GM10847 (cell line): ENCODE measurements around the gene PRPH2.

Source experiments
- POLR2A ChIP-seq: IDR thresholded peaks from 2 replicates; pipeline ENCODE4 v1.6.1; 2011; ENCODE audit not compliant: insufficient read length; ENCODE audit errors: extremely low read depth

Gene PRPH2

DNA sequence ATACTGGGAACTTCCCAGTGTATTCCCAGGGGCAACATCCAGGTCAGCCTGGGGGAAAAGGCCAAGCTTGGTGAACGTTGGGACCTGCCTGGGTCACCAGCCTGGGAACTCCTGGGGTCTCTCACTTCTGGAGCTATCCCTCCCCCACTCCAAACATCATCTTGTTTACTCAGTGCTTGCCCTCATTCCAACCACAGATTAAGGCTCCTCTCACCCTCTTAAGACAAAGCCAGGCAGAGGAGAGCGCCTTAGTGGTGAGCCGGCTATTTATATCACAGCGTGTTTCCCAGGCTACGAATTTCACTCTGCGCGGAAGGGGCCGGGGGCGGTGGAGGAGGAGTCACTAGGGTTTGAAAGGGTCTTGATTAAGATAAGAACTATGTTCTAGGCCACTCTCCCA, 12.1 kb downstream of the PRPH2 start:
- TF ChIP-seq POLR2A, result no peak

DNA sequence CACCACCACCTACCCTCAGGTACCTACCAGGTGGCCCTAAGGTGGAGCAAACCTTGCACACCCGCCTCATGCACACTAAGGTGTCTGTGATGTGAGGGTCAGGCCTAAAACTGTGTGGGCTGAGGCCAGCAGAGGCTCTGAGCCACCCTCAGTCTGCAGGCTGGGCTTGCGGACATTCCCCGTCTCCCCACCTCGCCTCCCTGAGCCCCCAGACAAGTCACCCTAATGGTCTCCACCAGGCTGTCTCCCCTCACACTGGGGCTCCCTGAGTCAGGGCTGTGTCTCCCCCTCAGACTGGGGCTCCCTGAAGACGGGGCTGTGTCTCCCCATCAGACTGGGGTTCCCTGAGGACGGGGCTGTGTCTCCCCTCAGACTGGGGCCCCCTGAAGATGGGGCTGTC, 12.5 kb downstream of the PRPH2 start:
- TF ChIP-seq POLR2A, result no peak

DNA sequence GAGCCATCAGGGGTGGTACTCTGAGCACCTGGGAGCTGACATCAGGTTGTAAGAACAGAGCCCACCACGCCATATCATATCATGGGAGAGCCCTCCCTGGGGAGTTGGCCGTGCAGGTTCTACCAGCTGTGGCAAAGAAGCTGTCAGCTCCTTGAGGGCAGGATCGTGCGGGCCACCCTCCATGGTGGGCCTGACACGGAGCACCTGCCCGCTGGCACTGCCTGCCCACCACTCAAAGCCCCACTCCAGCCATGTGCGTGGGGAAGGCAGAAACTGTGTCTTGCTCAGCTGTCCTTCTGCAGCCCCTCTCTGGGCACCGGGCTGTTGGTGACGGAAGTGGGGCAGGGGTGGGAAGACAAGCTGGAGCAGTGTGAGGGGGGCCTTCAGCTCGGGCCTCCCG, 14.3 kb downstream of the PRPH2 start:
- no peak for TF ChIP-seq POLR2A

DNA sequence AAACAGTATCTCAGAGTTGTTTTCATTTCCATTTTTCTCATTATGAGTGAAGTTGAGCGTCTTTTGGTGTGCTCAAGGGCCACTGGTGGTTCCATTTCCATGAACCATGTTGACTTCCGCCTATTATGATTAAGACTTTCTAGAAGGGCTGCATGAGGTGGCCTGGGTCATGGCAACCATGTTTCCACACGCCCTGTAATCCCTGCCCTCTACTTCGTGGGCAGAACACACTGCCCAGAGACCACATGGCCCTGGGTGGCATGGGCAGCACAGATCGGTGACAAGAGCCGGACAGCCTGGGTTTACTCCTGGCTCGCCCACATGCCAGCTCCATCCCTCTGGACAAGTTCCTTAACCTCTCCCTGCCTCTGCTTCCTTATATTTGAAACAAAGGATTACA, 14.8 kb downstream of the PRPH2 start:
- TF ChIP-seq POLR2A, result no peak

DNA sequence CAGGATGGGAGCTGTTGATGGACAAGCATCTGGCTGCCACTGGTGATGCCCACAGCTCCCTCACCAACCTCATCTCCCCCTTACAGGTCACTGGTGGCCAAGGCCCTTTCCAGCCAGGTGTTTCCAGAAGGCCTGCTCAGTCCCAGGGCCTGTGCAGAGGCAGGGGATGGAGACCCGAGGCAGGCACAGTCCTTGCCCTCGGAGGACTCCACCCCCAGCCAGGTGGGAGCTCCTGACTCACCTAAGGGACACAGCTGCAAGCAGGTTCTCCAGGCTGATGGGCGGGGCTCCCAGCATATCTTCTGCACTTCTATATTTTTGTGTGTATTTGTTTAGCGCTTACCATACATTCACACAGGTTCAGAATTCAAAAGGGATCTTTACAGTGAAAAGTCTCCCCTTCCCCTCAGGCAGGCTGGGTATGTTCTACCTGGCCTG, 17.4 kb downstream of the PRPH2 start:
- no peak for TF ChIP-seq POLR2A

DNA sequence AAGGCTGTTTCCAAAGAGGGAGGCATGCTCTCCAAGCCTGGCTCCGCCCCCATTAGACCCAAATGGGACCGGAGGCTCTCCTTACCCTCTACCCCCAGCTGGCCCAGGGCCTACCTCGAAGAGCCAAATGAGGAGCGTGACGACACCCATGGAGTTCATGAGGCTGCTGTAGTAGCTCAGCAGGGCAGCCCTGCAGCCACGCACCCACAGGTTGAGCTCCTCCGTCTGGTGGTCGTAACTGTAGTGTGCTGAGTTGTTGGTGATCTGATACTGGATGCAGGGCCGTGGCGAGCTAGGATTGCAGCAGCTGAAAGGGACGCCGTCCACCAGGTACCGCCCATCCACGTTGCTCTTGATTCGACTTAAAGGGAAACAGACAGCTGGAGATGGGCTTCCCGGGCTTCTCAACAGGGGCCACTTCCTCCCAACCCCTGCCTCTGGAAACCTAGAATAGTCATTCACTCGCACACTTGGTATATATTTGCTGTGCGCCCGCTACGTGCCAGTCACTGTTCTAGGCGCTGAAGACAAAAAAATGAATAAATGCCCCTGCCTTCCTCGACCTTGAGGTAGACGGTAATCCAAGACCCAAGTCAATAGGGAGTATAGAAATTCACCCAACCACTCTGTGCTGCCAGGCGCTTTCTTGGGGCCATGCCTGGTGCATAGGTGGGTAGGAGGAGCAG, 18.0 kb downstream of the PRPH2 start:
- no peak for TF ChIP-seq POLR2A

DNA sequence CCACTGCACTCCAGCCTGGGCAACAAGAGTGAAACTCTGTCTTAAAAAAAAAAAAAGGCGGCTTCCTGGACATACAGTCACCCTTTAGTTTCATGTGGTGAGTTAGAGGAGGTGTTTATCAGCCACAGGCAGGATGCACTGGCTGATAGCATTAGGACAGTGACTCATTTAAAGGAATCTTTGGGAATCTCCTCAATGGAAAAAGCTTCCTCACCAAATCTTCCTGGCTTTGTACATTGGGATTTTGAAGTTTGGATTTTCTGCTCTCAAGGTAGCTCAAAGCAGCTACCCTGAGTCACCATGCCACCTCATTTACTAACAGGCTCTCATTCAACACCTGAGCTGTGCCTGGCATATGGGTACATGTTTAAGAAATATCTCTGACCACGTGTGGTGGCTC, 20.2 kb downstream of the PRPH2 start:
- no peak for TF ChIP-seq POLR2A

DNA sequence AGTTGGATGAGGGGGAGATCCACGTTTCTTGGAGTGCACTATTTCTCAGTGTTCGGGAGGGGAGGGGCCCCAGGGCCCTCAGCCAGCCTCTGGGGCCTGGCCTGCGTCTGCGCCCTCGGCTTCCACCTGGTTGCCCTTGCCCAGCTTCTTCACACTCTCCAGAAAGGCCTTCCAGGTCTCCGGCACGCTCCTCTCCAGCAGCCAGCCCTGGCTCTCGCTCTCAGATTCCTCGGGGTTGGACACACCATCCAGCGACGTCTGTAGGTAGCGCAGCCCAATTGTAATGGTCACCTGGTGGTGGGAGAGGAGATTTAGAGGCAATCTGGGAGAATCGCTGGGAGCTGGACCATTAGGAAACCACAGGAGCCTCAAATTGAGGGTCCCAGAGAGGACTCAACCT, 24.2 kb downstream of the PRPH2 start:
- TF ChIP-seq POLR2A, result no peak

DNA sequence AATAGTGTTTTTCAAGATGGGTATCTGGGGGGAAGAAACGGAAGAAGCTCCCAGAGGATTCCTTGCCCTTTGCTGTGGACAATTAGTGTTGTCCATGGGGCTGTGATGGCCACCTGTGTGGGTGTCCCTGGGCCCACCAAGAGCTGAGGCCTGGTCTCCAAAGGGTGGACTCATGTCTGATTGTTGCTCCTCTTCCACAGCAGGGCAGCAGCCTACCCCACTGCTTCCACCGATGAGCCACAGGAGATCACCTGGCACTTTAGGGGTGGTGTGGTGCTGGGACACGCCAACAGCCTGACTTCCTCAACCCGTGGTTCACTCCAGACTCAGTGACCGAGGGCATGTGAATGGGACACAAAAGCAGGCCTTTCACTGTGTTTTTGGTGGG, 25.1 kb downstream of the PRPH2 start:
- TF ChIP-seq POLR2A, result no peak

DNA sequence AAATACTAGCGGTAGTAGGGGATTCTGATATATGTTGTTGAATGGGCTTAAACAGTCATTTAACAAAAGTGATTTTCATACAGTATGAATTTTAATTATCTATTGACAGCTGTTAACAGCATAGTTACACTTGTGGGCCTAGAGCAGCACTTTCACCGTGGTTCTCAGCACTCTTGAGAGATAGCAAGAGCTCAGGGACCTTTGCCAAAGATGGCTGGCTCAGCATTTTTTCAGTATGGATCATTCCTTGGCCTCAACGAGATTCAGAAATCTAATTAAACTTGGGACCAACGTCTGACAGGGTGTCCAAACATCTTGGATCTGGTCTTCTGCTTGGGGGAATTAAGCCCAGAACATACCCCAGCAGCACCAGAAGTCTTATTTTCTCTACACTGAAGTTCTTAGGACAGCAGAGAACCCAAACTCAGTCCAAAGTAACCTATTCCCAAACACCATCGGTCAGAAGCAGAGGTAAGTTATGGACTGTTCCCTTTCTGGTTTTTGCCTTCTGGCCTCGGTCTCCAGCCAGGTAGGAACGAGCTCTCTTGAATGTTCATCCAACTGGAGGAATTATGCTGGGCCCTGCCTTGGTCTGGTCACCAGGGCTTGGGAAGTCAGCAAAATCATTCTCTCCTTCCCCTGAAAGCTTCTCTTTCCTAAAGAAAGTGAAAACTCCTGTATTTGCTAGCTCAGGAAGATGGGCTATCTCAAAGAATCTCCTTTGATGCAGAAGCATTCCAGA, 25.7 kb downstream of the PRPH2 start:
- no peak for TF ChIP-seq POLR2A

DNA sequence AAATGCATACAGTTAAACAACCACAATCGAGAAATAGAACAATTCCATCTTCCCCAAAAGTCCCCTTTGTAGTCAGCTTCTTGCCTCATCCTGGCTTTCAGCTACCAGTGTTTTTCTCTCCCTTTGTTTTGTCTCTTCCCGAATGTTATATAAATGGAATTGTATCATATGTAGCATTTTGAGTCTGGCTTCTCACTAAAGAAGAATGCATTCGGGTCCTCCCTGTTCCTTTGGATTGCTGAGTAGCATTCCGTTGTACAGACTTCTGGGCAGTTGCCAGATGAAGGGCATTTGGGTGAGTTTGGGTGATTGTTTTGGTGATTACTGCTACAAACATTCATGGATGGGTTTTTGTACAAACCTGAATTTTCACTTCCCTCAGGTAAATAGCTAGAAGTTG, 27.8 kb downstream of the PRPH2 start:
- TF ChIP-seq POLR2A, result no peak

DNA sequence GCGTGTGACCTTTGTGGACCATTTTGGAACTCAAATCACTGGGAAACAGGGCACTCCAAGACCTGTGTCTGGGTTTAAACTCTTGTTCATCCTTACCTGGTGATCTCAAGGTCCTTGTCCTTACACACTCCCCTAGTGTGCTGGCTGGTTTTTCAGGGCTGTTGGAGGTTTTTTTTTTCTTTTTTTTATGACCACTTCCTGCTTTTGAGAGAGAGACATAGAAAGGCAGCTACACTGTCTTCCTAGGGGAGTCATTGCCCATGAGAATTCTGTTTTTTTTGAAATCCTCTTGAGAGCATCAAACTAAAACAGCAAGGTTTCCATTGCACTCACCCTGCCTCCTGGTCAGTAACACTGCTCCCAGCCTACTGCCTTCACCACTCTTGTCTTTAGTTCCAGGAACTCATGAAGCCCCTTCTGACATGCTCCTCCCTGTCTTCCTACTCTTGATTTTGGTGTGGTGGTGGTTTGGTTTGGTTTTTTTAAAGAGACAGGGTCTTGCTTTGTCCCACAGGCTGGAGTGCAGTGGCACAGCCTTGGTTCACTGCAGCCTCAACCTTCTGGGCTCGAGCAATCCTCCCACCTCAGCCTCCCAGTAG, 28.6 kb downstream of the PRPH2 start:
- no peak for TF ChIP-seq POLR2A

DNA sequence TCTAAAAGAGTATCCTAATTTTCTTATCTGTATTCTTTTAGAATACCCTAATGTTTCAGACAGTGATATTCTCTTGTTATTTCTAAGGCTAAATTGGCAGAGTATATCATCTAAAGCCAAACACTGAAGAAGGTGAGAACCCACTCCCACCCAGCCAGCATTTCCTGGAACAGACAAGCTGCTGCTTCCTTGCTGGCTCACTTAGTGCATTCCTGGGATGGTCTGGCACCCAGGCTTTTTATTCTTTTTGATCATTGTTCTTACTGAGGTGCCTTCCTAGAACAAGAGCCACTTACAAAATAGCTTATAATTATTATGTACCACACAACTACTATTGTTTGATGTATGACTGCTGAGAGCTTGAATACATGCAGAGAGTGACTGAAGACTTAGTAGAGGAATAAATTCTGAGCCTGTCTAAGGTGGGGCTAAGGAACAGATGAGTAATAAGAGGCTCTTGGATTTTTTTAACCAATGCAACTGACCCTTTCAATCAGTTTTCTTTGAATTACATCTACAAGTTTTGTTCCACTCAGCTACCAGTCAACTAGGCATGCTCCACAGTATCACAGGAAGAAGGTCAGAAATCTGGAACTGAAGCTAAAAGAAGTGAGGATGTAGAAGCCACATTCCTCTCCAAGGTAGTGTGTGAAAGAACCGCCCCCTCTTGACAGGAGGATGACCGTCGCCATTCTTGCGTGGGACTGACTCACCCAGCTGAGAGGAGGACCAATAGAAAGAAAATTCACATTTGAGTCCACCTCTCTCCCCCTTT, 30.1 kb downstream of the PRPH2 start:
- no peak for TF ChIP-seq POLR2A

DNA sequence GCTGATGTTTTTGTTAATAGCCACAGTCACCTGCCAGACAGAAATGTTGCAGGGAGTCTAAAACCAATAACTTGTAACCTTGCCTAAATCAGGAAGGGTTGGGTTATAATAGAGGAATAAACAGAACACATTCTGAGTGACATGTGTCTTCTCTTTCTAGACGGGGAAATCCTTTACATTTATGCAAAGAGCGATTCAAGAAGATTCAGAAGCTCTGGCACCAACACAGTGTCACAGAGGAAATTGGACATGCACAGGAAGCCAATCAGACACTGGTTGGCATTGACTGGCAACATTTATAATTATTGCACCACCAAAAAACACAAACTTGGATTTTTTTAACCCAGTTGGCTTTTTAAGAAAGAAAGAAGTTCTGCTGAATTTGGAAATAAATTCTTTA, 31.5 kb downstream of the PRPH2 start:
- no peak for TF ChIP-seq POLR2A

DNA sequence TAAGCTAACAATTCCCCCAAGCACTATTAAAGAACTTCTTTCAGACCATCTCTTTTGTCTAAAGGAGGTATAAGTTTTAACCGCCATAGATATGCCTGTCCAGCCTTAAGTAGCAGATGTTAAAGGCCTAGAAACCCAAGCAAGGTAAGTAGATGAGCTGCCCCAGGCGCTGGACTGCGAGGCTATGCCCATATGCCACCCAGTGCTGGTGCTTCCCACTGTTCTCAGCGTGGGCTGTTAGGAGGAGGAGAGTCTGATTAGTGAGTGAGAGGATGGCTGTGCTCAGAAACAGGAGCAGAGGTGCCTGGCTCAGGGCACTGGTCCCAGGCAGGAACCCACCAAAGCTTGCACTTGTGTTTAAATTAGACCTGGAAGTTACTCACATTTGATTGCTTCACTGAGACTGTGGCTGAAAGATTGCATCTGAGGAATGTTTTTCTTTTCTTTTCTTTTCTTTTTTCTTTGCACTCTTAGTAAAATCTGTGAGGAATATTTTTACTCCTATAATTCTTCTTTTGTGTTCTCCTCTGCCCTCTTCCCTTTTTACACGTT, 32.2 kb downstream of the PRPH2 start:
- no peak for TF ChIP-seq POLR2A
